ENCODE data around the gene TLR7. TPM values are rescaled to one million over a fixed set of nuclear protein-coding genes. Genes with fewer than 3 reads are reported as not detected.

The TLR7 gene
- polyA plus RNA-seq, 2 of the 4 experiments (the other 2 are of a cell fraction), result not detected

GRCh38 chrX:12934850-12935249 lies 68.0 kb downstream of the TLR7 start (continued):
- no peak for TF ChIP-seq JUN (IDR thresholded peaks at IDR 0.05)
- TF ChIP-seq CHD4 (IDR thresholded peaks at IDR 0.05; ENCODE audit: borderline replicate concordance), result no peak
- TF ChIP-seq TP53 (CRISPR knock-in tag; IDR thresholded peaks at IDR 0.05), result no peak
- TF ChIP-seq, protein P1, sequence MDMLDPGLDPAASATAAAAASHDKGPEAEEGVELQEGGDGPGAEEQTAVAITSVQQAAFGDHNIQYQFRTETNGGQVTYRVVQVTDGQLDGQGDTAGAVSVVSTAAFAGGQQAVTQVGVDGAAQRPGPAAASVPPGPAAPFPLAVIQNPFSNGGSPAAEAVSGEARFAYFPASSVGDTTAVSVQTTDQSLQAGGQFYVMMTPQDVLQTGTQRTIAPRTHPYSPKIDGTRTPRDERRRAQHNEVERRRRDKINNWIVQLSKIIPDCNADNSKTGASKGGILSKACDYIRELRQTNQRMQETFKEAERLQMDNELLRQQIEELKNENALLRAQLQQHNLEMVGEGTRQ (IDR thresholded peaks at IDR 0.05), result no peak
- TF ChIP-seq, protein P2, sequence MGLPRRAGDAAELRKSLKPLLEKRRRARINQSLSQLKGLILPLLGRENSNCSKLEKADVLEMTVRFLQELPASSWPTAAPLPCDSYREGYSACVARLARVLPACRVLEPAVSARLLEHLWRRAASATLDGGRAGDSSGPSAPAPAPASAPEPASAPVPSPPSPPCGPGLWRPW (IDR thresholded peaks at IDR 0.05), result no peak
- no peak for TF ChIP-seq SMC3 (IDR thresholded peaks at IDR 0.05)
- TF ChIP-seq HOXB13 (CRISPR knock-in tag; IDR thresholded peaks at IDR 0.05; ENCODE audit: low read depth), result no peak
- TF ChIP-seq, protein P3, sequence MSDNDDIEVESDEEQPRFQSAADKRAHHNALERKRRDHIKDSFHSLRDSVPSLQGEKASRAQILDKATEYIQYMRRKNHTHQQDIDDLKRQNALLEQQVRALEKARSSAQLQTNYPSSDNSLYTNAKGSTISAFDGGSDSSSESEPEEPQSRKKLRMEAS (IDR thresholded peaks at IDR 0.05), result no peak
- TF ChIP-seq HEYL (CRISPR knock-in tag; IDR thresholded peaks at IDR 0.05), result no peak

DNA sequence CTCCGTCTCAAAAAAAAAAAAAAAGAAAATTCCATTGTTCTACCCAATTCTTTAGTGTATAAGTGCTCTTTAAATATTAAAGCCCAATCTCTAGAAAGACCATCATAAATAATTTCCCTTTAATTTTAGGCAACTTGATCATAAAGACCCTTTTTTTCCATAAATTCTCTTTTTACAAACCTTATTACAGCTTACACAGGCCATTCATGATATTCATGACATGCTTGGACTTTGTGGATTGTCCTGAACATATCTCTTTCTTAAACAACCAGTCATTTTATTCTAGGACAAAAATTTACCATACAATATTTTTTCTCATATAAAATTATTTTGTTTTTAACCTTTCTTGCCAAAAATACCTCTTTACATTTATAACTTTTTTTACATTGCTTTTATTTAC lies 70.1 kb downstream of the TLR7 start:
- ChIA-PET POLR2A (no interaction called here), CTCF (interaction anchor here (1.0 to 1.6 kb wide), 2 partner anchors 10 to 527 kb away, joined by 3 to 12 read pairs; no protein-coding TSS in a partner anchor)
- Histone ChIP-seq H3K27ac (no peak overlapping the region), H3K4me3 (no peak overlapping the region), H3K9me3 (no peaks in the 10 kb centered on the region), H3K4me2 (no peak overlapping the region), H3K4me1 (no peaks in the 10 kb centered on the region)
- TF ChIP-seq RARB (CRISPR knock-in tag; IDR thresholded peaks at IDR 0.05), result no peak
- no peak for TF ChIP-seq HOXA7 (CRISPR knock-in tag; IDR thresholded peaks at IDR 0.05)
- peak; percentile 66 for TF ChIP-seq ZFP36 (IDR thresholded peaks at IDR 0.05; ENCODE audit: borderline replicate concordance, partially characterized antibody)
- 91% methylated on average over 1 of the region's 1 CpG for WGBS (ENCODE audit: missing lambda C conversion rate)
- DNase-seq (ENCODE audit: low read depth in 1 of 2, low spot score in 1 of 2), result no peak
- FAIRE-seq, result no peak
- no peak for ATAC-seq

Other genes with a start within 250 kb of the TLR7 start
- gene PRPS2, start 75.7 kb upstream of the TLR7 start, polyA plus RNA-seq (2011; rRNA removed), result 36.4 and 40.3 TPM in 2 replicates
- 49.6 to 51.8 TPM (median 49.9 TPM) in 3 replicates for gene PRPS2, start 75.7 kb upstream of the TLR7 start, polyA plus RNA-seq (2017; fragmentation: RNase III; extraction: RNeasy Plus Mini Kit Qiagen cat#74134 plus additional on column Dnase treatment)
- not detected in 2 replicates for gene TLR8, start 39.5 kb downstream of the TLR7 start, polyA plus RNA-seq (2011; rRNA removed)
- not detected in 3 replicates for gene TLR8, start 39.5 kb downstream of the TLR7 start, polyA plus RNA-seq (2017; fragmentation: RNase III; extraction: RNeasy Plus Mini Kit Qiagen cat#74134 plus additional on column Dnase treatment)
- 3,130 and 3,742 TPM in 2 replicates for gene TMSB4X, start 108.0 kb downstream of the TLR7 start, polyA plus RNA-seq (2011; rRNA removed)
- 6,622 to 7,955 TPM (median 7,447 TPM) in 3 replicates for gene TMSB4X, start 108.0 kb downstream of the TLR7 start, polyA plus RNA-seq (2017; fragmentation: RNase III; extraction: RNeasy Plus Mini Kit Qiagen cat#74134 plus additional on column Dnase treatment)
- gene FAM9C, start 177.5 kb downstream of the TLR7 start, polyA plus RNA-seq (2011; rRNA removed), result not detected in 2 replicates
- 0.03 TPM in 1 of 3 replicates, not detected in the others for gene FAM9C, start 177.5 kb downstream of the TLR7 start, polyA plus RNA-seq (2017; fragmentation: RNase III; extraction: RNeasy Plus Mini Kit Qiagen cat#74134 plus additional on column Dnase treatment)

Measured in A549 (cell line).